MM.1S (cell line): ENCODE measurements around the gene ZBTB47.

ENCODE experiments used
- CTCF ChIP-seq: fragments of 300-600 bp; sonication (generic); IDR thresholded peaks from 2 replicates; pipeline ENCODE4 v1.5.1; 2016; ENCODE audit warnings: antibody characterized with exemption, low read length, mixed read lengths
- EZH2phosphoT487 ChIP-seq: fragments of 300-600 bp; sonication (generic); IDR thresholded peaks from 2 replicates; pipeline ENCODE4 v1.6.1; 2018; ENCODE audit warnings: antibody characterized with exemption, low read length

- TF ChIP-seq CTCF (no peak), EZH2phosphoT487 (no peak)
These were observed 8.1 kb downstream of the ZBTB47 start for GRCh38 chr3:42661593-42662022.
